DOHH2 (cell line): ENCODE data around the gene C11orf91.

Experiments used
- H3F3A ChIP-seq: fragments of 200-600 bp; sonication (generic), shearing (Covaris generic); 2 replicates; pipeline ENCODE4 v1.6.0; 2016; ENCODE audit warnings: antibody characterized with exemption, mild to moderate bottlenecking; ENCODE audit not compliant: control insufficient read depth, insufficient read depth
- H3K27ac ChIP-seq: fragments of 200-600 bp; sonication (generic); 2 replicates; pipeline ENCODE4 v1.5.1; 2014; ENCODE audit warnings: low read depth, mild to moderate bottlenecking, low read length, moderate library complexity
- H3K27me3 ChIP-seq: fragments of 200-600 bp; sonication (generic); 2 replicates; pipeline ENCODE4 v1.6.1; 2014; ENCODE audit warnings: mild to moderate bottlenecking, low read length, mixed read lengths; ENCODE audit not compliant: control insufficient read depth
- H3K36me3 ChIP-seq: fragments of 200-600 bp; sonication (generic); 2 replicates; pipeline ENCODE4 v1.6.1; 2014; ENCODE audit warnings: mild to moderate bottlenecking, low read length, moderate library complexity, mixed read lengths; ENCODE audit not compliant: control insufficient read depth
- H3K4me1 ChIP-seq: fragments of 200-600 bp; sonication (generic); 2 replicates; pipeline ENCODE4 v1.6.1; 2014; ENCODE audit warnings: mild to moderate bottlenecking, low read length, mixed read lengths; ENCODE audit not compliant: control insufficient read depth
- H3K4me2 ChIP-seq: fragments of 200-600 bp; sonication (generic); 2 replicates; pipeline ENCODE4 v1.6.0; 2014; ENCODE audit warnings: mild to moderate bottlenecking, low read length, moderate library complexity
- H3K4me3 ChIP-seq: fragments of 200-600 bp; sonication (generic); 2 replicates; pipeline ENCODE4 v1.5.1; 2014; ENCODE audit warnings: mild to moderate bottlenecking, low read length, mixed read lengths
- H3K79me2 ChIP-seq: fragments of 200-600 bp; sonication (generic); 2 replicates; pipeline ENCODE4 v1.6.1; 2014; ENCODE audit warnings: mild to moderate bottlenecking, low read length, mixed read lengths; ENCODE audit not compliant: control insufficient read depth
- H3K9me2 ChIP-seq: fragments of 200-600 bp; sonication (generic); replicated peaks from 2 replicates; pipeline ENCODE4 v1.6.1; 2014; ENCODE audit warnings: mild to moderate bottlenecking, low read length, mixed read lengths; ENCODE audit not compliant: control insufficient read depth
- H3K9me3 ChIP-seq: fragments of 200-600 bp; sonication (generic); 2 replicates; pipeline ENCODE4 v1.6.1; 2014; ENCODE audit warnings: antibody characterized with exemption, low read length, mixed read lengths; ENCODE audit not compliant: control insufficient read depth, insufficient read depth
- H4K20me1 ChIP-seq: fragments of 200-600 bp; sonication (generic); 2 replicates; pipeline ENCODE4 v1.6.0; 2014; ENCODE audit warnings: low read depth, mild to moderate bottlenecking, antibody characterized with exemption, low read length, moderate library complexity; ENCODE audit not compliant: control insufficient read depth, insufficient read depth
- CTCF ChIP-seq: fragments of 200-600 bp; sonication (generic); IDR thresholded peaks from one replicate; pipeline ENCODE4 v1.5.1; 2014; ENCODE audit warnings: antibody characterized with exemption, mild to moderate bottlenecking, low read depth, low read length; ENCODE audit not compliant: poor library complexity, severe bottlenecking
- EZH2phosphoT487 ChIP-seq: fragments of 200-600 bp; sonication (generic); IDR thresholded peaks from 2 replicates; pipeline ENCODE4 v1.6.1; 2017; ENCODE audit warnings: borderline replicate concordance, mild to moderate bottlenecking, antibody characterized with exemption, low read length, moderate library complexity, mixed read lengths

The C11orf91 gene

GRCh38 chr11:33701302-33702230 lies 940 bp upstream of the C11orf91 start:
- TF ChIP-seq CTCF (no peak), EZH2phosphoT487 (no peak)

GRCh38 chr11:33700063-33700501 lies 544 bp downstream of the C11orf91 start:
- no peak overlapping the region for H3K27ac ChIP-seq
- peak overlapping the region; percentile 72 for H3K4me2 ChIP-seq
- no peaks in the 10 kb centered on the region for H4K20me1 ChIP-seq
- H3K9me2 ChIP-seq: no peaks in the 10 kb centered on the region
- no peaks in the 10 kb centered on the region for H3F3A ChIP-seq
- no peaks in the 10 kb centered on the region for H3K79me2 ChIP-seq
- peaks cover 46% of the 10 kb centered on the region for H3K27me3 ChIP-seq
- H3K4me1 ChIP-seq: peaks cover 15% of the 10 kb centered on the region
- no peak for TF ChIP-seq CTCF
- TF ChIP-seq EZH2phosphoT487: no peak
- H3K4me3 ChIP-seq: peak overlapping the region; percentile 72
- no peaks in the 10 kb centered on the region for H3K36me3 ChIP-seq
- H3K9me3 ChIP-seq: no peaks in the 10 kb centered on the region

More at GRCh38 chr11:33701302-33702230, 940 bp upstream of the C11orf91 start:
- H4K20me1 ChIP-seq: no peaks in the 10 kb centered on the region
- peaks cover 15% of the 10 kb centered on the region for H3K4me1 ChIP-seq
- peak overlapping the region; percentile 72 for H3K4me2 ChIP-seq
- H3K9me3 ChIP-seq: no peaks in the 10 kb centered on the region
- no peaks in the 10 kb centered on the region for H3K9me2 ChIP-seq
- no peaks in the 10 kb centered on the region for H3F3A ChIP-seq
- H3K27ac ChIP-seq: no peak overlapping the region
- H3K36me3 ChIP-seq: no peaks in the 10 kb centered on the region
- H3K4me3 ChIP-seq: peak overlapping the region; percentile 72
- peaks cover 32% of the 10 kb centered on the region for H3K27me3 ChIP-seq
- H3K79me2 ChIP-seq: no peaks in the 10 kb centered on the region

- Histone ChIP-seq H4K20me1 (no peaks in the 10 kb centered on the region), H3K79me2 (no peaks in the 10 kb centered on the region), H3K9me2 (no peaks in the 10 kb centered on the region), H3K4me3 (peak overlapping the region; percentile 72; the same call in 1 of the 2 replicates), H3F3A (no peaks in the 10 kb centered on the region), H3K27me3 (peaks cover 46% of the 10 kb centered on the region), H3K27ac (no peak overlapping the region), H3K9me3 (no peaks in the 10 kb centered on the region), H3K4me1 (peaks cover 15% of the 10 kb centered on the region), H3K4me2 (peak overlapping the region; percentile 72), H3K36me3 (no peaks in the 10 kb centered on the region)
- TF ChIP-seq EZH2phosphoT487 (no peak), CTCF (no peak)
Measured at GRCh38 chr11:33699515-33700062, 1.0 kb downstream of the C11orf91 start.
